Epithelial cell of esophagus (primary cell): ENCODE data around the gene ASF1B.

Experiments used
- DNase-seq: peaks from one replicate; pipeline ENCODE4 v3.0.0; 2010; ENCODE audit warnings: low read depth
- H3K4me3 ChIP-seq: 2 replicates; pipeline ENCODE4 v1.5.1; 2011; ENCODE audit warnings: mild to moderate bottlenecking, low read length, control low read depth
- TF ChIP-seq, protein P1 (sequence below): IDR thresholded peaks from 2 replicates; pipeline ENCODE4 v1.5.1; 2011; ENCODE audit warnings: low read depth, mild to moderate bottlenecking, low read length, control low read depth, inconsistent platforms; ENCODE audit not compliant: insufficient read depth; ENCODE audit errors: missing control alignments

Gene ASF1B

DNA sequence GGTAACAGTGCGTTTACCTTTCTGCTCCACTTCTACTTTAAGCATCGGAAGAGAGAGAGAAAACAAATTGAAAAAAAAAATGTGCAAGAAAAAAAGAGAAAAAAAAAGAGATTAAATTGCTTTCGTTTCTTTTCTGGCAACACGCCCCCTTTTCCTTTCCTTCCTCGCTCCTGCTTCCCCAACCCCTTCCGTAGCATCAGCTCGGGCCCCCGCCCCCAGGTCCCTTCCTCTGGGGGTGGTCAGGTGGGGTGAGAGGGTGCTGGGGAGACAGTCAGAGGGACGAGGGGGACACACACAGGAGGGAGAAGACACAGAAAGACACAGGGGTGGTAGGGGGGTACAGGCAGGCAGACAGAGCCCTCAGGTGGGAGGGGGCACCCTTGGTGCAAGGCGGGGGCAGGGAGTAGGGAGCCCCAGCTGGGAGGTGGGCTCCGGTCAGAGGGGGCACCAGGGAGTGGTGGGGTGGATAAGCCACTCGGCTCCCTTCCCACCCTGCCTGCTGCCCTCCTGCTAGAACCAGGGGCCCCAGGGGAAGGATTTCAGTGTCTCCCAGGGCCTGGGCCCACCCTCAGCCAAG lies 30.7 kb upstream of the ASF1B start:
- DNase-seq: no peak
- no peak overlapping the region for H3K4me3 ChIP-seq
- TF ChIP-seq, protein P1, sequence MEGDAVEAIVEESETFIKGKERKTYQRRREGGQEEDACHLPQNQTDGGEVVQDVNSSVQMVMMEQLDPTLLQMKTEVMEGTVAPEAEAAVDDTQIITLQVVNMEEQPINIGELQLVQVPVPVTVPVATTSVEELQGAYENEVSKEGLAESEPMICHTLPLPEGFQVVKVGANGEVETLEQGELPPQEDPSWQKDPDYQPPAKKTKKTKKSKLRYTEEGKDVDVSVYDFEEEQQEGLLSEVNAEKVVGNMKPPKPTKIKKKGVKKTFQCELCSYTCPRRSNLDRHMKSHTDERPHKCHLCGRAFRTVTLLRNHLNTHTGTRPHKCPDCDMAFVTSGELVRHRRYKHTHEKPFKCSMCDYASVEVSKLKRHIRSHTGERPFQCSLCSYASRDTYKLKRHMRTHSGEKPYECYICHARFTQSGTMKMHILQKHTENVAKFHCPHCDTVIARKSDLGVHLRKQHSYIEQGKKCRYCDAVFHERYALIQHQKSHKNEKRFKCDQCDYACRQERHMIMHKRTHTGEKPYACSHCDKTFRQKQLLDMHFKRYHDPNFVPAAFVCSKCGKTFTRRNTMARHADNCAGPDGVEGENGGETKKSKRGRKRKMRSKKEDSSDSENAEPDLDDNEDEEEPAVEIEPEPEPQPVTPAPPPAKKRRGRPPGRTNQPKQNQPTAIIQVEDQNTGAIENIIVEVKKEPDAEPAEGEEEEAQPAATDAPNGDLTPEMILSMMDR: no peak

- DNase-seq: no peak
- no peak overlapping the region for H3K4me3 ChIP-seq
- TF ChIP-seq, protein P1: no peak
Measured at GRCh38 chr19:14165990-14166830, 29.8 kb upstream of the ASF1B start.

DNA sequence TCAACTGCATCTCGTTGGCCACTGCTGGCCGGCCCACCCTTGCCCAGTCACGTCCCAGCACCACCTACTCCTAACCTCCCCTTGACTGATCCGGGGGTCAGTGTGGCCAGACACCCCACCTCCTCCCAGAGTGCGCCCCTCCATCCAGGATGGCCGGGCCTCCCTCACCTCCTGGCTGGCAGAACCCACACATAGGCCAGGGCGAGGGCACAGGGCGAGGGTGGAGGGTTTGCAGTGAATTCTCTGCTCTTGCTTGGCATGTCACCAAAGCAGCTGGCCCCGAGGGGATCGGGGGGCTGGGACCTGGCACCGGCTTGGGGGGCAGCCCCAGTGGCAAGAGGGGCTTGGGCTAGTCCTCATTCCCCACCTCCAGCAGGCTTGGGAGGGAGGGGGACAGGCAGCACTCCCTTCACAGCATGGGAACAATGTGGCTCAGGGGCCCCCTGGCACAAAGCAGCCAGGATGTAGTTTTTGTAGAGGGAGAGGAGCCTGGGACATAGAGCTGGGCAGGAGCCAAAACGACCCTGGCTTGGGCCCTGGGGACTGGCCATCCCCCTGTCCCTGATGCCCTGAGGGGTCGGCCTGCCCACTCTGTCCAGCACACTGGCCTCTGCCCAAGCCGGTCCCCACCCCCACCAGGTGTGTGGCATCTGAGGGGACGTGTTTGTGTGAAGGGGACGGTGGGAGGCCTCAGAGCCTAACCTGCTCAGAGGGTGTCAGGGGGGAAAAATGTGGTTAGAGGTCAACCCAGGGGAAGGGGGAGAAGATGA lies 28.5 kb upstream of the ASF1B start:
- no peak overlapping the region for H3K4me3 ChIP-seq
- DNase-seq: no peak
- TF ChIP-seq, protein P1: no peak

DNA sequence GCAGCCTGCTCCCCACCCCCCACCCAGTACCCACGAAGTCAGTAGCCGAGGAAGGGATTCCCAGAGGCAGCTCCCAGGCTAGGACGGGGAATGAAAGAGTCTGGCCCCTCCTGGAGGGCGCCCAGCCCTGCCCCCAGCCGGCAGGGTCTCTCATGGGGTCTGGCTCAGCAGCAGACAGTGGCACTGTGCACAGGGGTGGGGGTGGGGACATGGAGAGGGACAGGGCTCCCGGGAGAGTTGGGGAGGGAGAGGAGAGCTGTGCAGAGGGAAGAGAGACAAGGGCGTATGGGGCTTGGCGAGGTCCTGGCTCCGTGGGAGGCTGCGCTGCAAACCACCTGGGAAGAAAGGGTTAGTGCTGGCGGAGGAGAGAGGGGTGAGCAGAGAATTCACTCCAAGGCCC lies 27.7 kb upstream of the ASF1B start:
- H3K4me3 ChIP-seq: no peak overlapping the region
- DNase-seq: no peak
- TF ChIP-seq, protein P1: no peak

DNA sequence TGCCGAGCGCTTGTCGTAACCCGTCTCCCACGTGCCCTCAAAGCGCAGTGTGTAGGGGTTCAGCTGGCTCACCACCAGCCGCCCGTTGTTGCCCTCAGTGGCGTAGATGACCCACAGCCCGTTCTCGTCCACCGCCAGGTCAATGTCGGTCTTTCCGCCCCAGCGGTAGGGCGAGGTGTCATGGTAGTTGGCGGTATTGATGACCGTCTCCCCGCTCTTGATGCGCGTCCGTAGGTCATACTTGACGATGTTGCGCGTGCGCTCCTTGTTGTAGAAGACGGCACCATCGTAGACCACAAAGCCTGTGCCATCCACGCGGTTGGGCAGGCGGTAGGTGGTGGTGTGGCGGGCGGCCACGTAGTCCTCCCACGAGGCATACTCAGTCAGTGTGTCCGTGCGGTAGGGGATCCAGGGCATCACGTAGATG lies 26.5 kb upstream of the ASF1B start:
- H3K4me3 ChIP-seq: no peak overlapping the region
- DNase-seq: no peak
- TF ChIP-seq, protein P1: no peak

GRCh38 chr19:14161305-14161704 lies 24.9 kb upstream of the ASF1B start:
- no peak for DNase-seq
- TF ChIP-seq, protein P1: no peak

More at GRCh38 chr19:14161305-14161704, 24.9 kb upstream of the ASF1B start:
- no peak overlapping the region for H3K4me3 ChIP-seq
